ENCODE measurements around the gene PIEZO1. TPM values are rescaled to one million over a fixed set of nuclear protein-coding genes. Genes with fewer than 3 reads are reported as not detected.

The PIEZO1 gene
- total and polyA plus RNA-seq, 10 of the 15 experiments (the other 5 are each of a cell fraction or from before 2014, with no cell fraction given): 1.3 to 169 (median 33.4) TPM

GRCh38 chr16:88687676-88688012 is 97.4 kb downstream of the PIEZO1 start (continued):
- no peak for TF ChIP-seq PRDM15 (CRISPR knock-in tag; IDR thresholded peaks at IDR 0.05)

DNA sequence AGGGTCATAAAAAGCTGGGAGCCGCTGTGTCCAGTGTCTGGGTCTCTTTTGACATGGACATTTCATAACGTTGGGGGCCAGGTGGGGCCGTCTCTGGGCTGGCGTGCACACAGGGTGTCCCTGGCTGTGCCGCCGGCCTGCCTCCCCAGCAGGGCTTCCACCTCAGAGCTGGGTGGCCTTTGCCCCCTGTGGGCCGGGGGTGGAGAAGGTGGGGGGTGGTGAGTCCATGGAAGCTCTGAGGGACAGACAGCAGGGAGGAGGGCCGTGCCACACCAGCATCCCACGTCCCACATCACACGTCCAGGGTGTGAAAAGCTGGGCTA is 97.8 kb downstream of the PIEZO1 start:
- H3K4me1 ChIP-seq (ENCODE audit: control insufficient read depth, insufficient read depth, low read length): peaks cover 33% of the 10 kb centered on the region
- BruUV-seq (replicated peaks): no TSS peak
- no peak for TF ChIP-seq POU2F2 (IDR thresholded peaks at IDR 0.05; ENCODE audit: borderline replicate concordance, low read depth, low read length)
- TF ChIP-seq SIN3A (IDR thresholded peaks at IDR 0.05; ENCODE audit: low read depth, low read length): no peak
- TF ChIP-seq, protein P1, sequence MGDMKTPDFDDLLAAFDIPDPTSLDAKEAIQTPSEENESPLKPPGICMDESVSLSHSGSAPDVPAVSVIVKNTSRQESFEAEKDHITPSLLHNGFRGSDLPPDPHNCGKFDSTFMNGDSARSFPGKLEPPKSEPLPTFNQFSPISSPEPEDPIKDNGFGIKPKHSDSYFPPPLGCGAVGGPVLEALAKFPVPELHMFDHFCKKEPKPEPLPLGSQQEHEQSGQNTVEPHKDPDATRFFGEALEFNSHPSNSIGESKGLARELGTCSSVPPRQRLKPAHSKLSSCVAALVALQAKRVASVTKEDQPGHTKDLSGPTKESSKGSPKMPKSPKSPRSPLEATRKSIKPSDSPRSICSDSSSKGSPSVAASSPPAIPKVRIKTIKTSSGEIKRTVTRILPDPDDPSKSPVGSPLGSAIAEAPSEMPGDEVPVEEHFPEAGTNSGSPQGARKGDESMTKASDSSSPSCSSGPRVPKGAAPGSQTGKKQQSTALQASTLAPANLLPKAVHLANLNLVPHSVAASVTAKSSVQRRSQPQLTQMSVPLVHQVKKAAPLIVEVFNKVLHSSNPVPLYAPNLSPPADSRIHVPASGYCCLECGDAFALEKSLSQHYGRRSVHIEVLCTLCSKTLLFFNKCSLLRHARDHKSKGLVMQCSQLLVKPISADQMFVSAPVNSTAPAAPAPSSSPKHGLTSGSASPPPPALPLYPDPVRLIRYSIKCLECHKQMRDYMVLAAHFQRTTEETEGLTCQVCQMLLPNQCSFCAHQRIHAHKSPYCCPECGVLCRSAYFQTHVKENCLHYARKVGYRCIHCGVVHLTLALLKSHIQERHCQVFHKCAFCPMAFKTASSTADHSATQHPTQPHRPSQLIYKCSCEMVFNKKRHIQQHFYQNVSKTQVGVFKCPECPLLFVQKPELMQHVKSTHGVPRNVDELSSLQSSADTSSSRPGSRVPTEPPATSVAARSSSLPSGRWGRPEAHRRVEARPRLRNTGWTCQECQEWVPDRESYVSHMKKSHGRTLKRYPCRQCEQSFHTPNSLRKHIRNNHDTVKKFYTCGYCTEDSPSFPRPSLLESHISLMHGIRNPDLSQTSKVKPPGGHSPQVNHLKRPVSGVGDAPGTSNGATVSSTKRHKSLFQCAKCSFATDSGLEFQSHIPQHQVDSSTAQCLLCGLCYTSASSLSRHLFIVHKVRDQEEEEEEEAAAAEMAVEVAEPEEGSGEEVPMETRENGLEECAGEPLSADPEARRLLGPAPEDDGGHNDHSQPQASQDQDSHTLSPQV (IDR thresholded peaks at IDR 0.05): no peak
- TF ChIP-seq ZBED1 (IDR thresholded peaks at IDR 0.05; ENCODE audit: borderline replicate concordance): no peak
- no peak for TF ChIP-seq EGR1 (IDR thresholded peaks at IDR 0.05; ENCODE audit: borderline replicate concordance in 1 of 2, low read depth in 2 of 2, low read length in 2 of 2)
- no peak for TF ChIP-seq NFIC (IDR thresholded peaks at IDR 0.05; ENCODE audit: low read depth, low read length)
- DNase-seq (ENCODE audit: low read depth, low spot score) (no peak), ATAC-seq (no peak), FAIRE-seq (no peak)
- intact Hi-C loops (cut with micrococcal nuclease; ENCODE audit: unreplicated experiment): no loop called here
- no peak overlapping the region for H3K27ac ChIP-seq (ENCODE audit: control insufficient read depth, insufficient read depth)
- 56% methylated on average over 10 of the region's 10 CpGs for WGBS (ENCODE audit: insufficient coverage, insufficient replicate concordance, low lambda C conversion rate, missing lambda C conversion rate)
- H3K9me3 ChIP-seq (replicated peaks; ENCODE audit: control insufficient read depth, insufficient read depth, low read length): no peaks in the 10 kb centered on the region
- no peaks in the 10 kb centered on the region; a peak in 1 of 4 replicates for H3K27me3 ChIP-seq (replicated peaks in 1 of 2; ENCODE audit: control insufficient read depth in 2 of 2, insufficient read depth in 2 of 2, low read length in 1 of 2)
- H3K4me3 ChIP-seq: no peak overlapping the region
- H3K36me3 ChIP-seq (ENCODE audit: control insufficient read depth in 2 of 2, insufficient read depth in 2 of 2, low read length in 1 of 2): no peaks in the 10 kb centered on the region
- in situ Hi-C loops (cut with MboI): no loop called here
- H2AFZ ChIP-seq (ENCODE audit: control insufficient read depth, low read depth, low read length): no peak overlapping the region
- no peaks in the 10 kb centered on the region for H4K20me1 ChIP-seq (ENCODE audit: control insufficient read depth, insufficient read depth)
- POLR2A ChIA-PET: interaction anchor here (0.8 to 1.5 kb wide), 3 partner anchors 10 to 24 kb away, joined by 4 read pairs; partner anchors contain the start of gene MVD
- CTCF ChIA-PET: interaction anchor here (1.1 to 2.0 kb wide), 5 partner anchors 14 to 50 kb away, joined by 3 to 7 read pairs (median 4); no protein-coding TSS in a partner anchor
- RAD21 ChIA-PET (ENCODE audit: unreplicated experiment): no interaction called here
- no peak overlapping the region for H3K4me2 ChIP-seq (ENCODE audit: control insufficient read depth, insufficient read depth)
- H3K79me2 ChIP-seq (ENCODE audit: control insufficient read depth, insufficient read depth, low read length): no peaks in the 10 kb centered on the region
- SMC1A ChIA-PET (ENCODE audit: uncharacterized antibody, unreplicated experiment): interaction anchor here (1.0 to 1.3 kb wide), 2 partner anchors 14 to 22 kb away, joined by 3 to 7 read pairs; no protein-coding TSS in a partner anchor
- H3K9ac ChIP-seq (ENCODE audit: control insufficient read depth, insufficient read depth, low read length): no peak overlapping the region

Measured in GM12878 (cell line).